Measurements from ENCODE around the gene ABL1.

Gene ABL1

GRCh38 chr9:130868230-130868629 is 33.2 kb downstream of the ABL1 start:
- DNase-seq: no peak
- Histone ChIP-seq H3K79me2 (ENCODE audit: low read length) (no peaks in the 10 kb centered on the region), H3K27me3 (replicated peaks; ENCODE audit: insufficient read depth, low read length) (no peaks in the 10 kb centered on the region), H3K36me3 (replicated peaks; ENCODE audit: insufficient read depth, low read length) (no peaks in the 10 kb centered on the region), H3K4me2 (ENCODE audit: low read depth, low read length) (no peak overlapping the region), H3K9me3 (replicated peaks; ENCODE audit: insufficient read depth, low read length) (no peaks in the 10 kb centered on the region), H2AFZ (ENCODE audit: low read length) (no peak overlapping the region), H3K9me2 (replicated peaks; ENCODE audit: insufficient read depth, low read length) (no peaks in the 10 kb centered on the region), H4K20me1 (ENCODE audit: insufficient read depth, low read length) (no peaks in the 10 kb centered on the region), H3K27ac (ENCODE audit: low read length) (no peak overlapping the region), H3F3A (ENCODE audit: insufficient read depth, low read length) (no peaks in the 10 kb centered on the region), H3K4me3 (ENCODE audit: low read length) (no peak overlapping the region), H3K4me1 (ENCODE audit: low read length) (no peaks in the 10 kb centered on the region), H3K9ac (ENCODE audit: low read length) (no peak overlapping the region)
- TF ChIP-seq CTCF (IDR thresholded peaks at IDR 0.05; ENCODE audit: low read length) (no peak), EZH2 (optimal IDR thresholded peaks at IDR 0.05; ENCODE audit: low read depth, low read length) (no peak), EZH2phosphoT487 (IDR thresholded peaks at IDR 0.05; ENCODE audit: low read length) (no peak)

- H4K20me1 ChIP-seq (ENCODE audit: insufficient read depth, low read length): no peaks in the 10 kb centered on the region
- no peaks in the 10 kb centered on the region for H3K79me2 ChIP-seq (ENCODE audit: low read length)
- TF ChIP-seq EZH2phosphoT487 (IDR thresholded peaks at IDR 0.05; ENCODE audit: low read length): no peak
- TF ChIP-seq CTCF (IDR thresholded peaks at IDR 0.05; ENCODE audit: low read length): no peak
- no peak for TF ChIP-seq EZH2 (optimal IDR thresholded peaks at IDR 0.05; ENCODE audit: low read depth, low read length)
Observed at GRCh38 chr9:130869250-130869649, 34.2 kb downstream of the ABL1 start.

GRCh38 chr9:130870491-130871381 is 35.7 kb downstream of the ABL1 start:
- Histone ChIP-seq H3K4me2 (ENCODE audit: low read depth, low read length) (no peak overlapping the region), H3K79me2 (ENCODE audit: low read length) (no peaks in the 10 kb centered on the region), H3K4me1 (ENCODE audit: low read length) (no peaks in the 10 kb centered on the region), H3K9ac (ENCODE audit: low read length) (no peak overlapping the region), H3K27me3 (replicated peaks; ENCODE audit: insufficient read depth, low read length) (no peaks in the 10 kb centered on the region), H3K27ac (ENCODE audit: low read length) (no peak overlapping the region), H3F3A (ENCODE audit: insufficient read depth, low read length) (no peaks in the 10 kb centered on the region), H3K9me3 (replicated peaks; ENCODE audit: insufficient read depth, low read length) (no peaks in the 10 kb centered on the region), H3K36me3 (replicated peaks; ENCODE audit: insufficient read depth, low read length) (no peaks in the 10 kb centered on the region), H2AFZ (ENCODE audit: low read length) (no peak overlapping the region), H4K20me1 (ENCODE audit: insufficient read depth, low read length) (no peaks in the 10 kb centered on the region), H3K4me3 (ENCODE audit: low read length) (no peak overlapping the region), H3K9me2 (replicated peaks; ENCODE audit: insufficient read depth, low read length) (no peaks in the 10 kb centered on the region)
- no peak for TF ChIP-seq EZH2 (optimal IDR thresholded peaks at IDR 0.05; ENCODE audit: low read depth, low read length)
- TF ChIP-seq CTCF (IDR thresholded peaks at IDR 0.05; ENCODE audit: low read length): no peak
- no peak for TF ChIP-seq EZH2phosphoT487 (IDR thresholded peaks at IDR 0.05; ENCODE audit: low read length)
- DNase-seq: no peak

More at GRCh38 chr9:130869250-130869649, 34.2 kb downstream of the ABL1 start:
- H3K9me3 ChIP-seq (replicated peaks; ENCODE audit: insufficient read depth, low read length): no peaks in the 10 kb centered on the region
- no peak overlapping the region for H2AFZ ChIP-seq (ENCODE audit: low read length)
- H3F3A ChIP-seq (ENCODE audit: insufficient read depth, low read length): no peaks in the 10 kb centered on the region
- no peaks in the 10 kb centered on the region for H3K27me3 ChIP-seq (replicated peaks; ENCODE audit: insufficient read depth, low read length)
- no peak overlapping the region for H3K4me3 ChIP-seq (ENCODE audit: low read length)
- no peak overlapping the region for H3K4me2 ChIP-seq (ENCODE audit: low read depth, low read length)
- no peak overlapping the region for H3K27ac ChIP-seq (ENCODE audit: low read length)
- H3K4me1 ChIP-seq (ENCODE audit: low read length): no peaks in the 10 kb centered on the region
- DNase-seq: no peak
- no peak overlapping the region for H3K9ac ChIP-seq (ENCODE audit: low read length)
- no peaks in the 10 kb centered on the region for H3K9me2 ChIP-seq (replicated peaks; ENCODE audit: insufficient read depth, low read length)
- H3K36me3 ChIP-seq (replicated peaks; ENCODE audit: insufficient read depth, low read length): no peaks in the 10 kb centered on the region
